GM21423 (cell line): ENCODE measurements around the gene CST6.
"Not testable (repeated sequence)": the region's sequence is repeated elsewhere in the genome, so short reads cannot be mapped to it uniquely, and the experiment has no call there.

Experiments
- ATAC-seq: cut with Tn5 transposase; IDR thresholded peaks from one replicate; pipeline ENCODE4 v1.9.1; 2021; ENCODE audit warnings: mild to moderate bottlenecking, moderate library complexity; ENCODE audit not compliant: unreplicated experiment

Gene CST6

GRCh38 chr11:66014804-66015453 is 3.1 kb downstream of the CST6 start:
- no peak for ATAC-seq

- ATAC-seq: no peak
Observed at GRCh38 chr11:66015454-66015881, 3.7 kb downstream of the CST6 start.

- no peak for ATAC-seq
Observed at GRCh38 chr11:66015936-66016792, 4.4 kb downstream of the CST6 start.

GRCh38 chr11:66016793-66017177 is 5.0 kb downstream of the CST6 start:
- ATAC-seq: no peak

GRCh38 chr11:66017321-66017720 is 5.5 kb downstream of the CST6 start:
- ATAC-seq: no peak

- ATAC-seq: no peak
Observed at GRCh38 chr11:66020212-66020611, 8.4 kb downstream of the CST6 start.

GRCh38 chr11:66020618-66021357 is 9.0 kb downstream of the CST6 start:
- no peak for ATAC-seq

GRCh38 chr11:66022401-66023185 is 10.8 kb downstream of the CST6 start:
- ATAC-seq: no peak

GRCh38 chr11:66023186-66023440 is 11.3 kb downstream of the CST6 start:
- ATAC-seq: not testable (repeated sequence)

GRCh38 chr11:66026017-66026529 is 14.3 kb downstream of the CST6 start, which contains the start of gene CATSPER1:
Gene CATSPER1 (minus strand): TSS chr11:66026479. CDS start chr11:66026379, 100 bp downstream.
- ATAC-seq: no peak

- no peak for ATAC-seq
Observed at GRCh38 chr11:66032957-66033735, 21.3 kb downstream of the CST6 start.

- ATAC-seq: no peak
Observed at GRCh38 chr11:66035653-66036333, 24.0 kb downstream of the CST6 start.

GRCh38 chr11:66036334-66036710 is 24.5 kb downstream of the CST6 start:
- ATAC-seq: no peak

- ATAC-seq: no peak
Observed at GRCh38 chr11:66037327-66037726, 25.5 kb downstream of the CST6 start.

GRCh38 chr11:66039765-66040164 is 28.0 kb downstream of the CST6 start:
- no peak for ATAC-seq

GRCh38 chr11:66042227-66042995 is 30.6 kb downstream of the CST6 start:
- no peak for ATAC-seq

- no peak for ATAC-seq
Observed at GRCh38 chr11:66042996-66043906, 31.4 kb downstream of the CST6 start.

- ATAC-seq: no peak
Observed at GRCh38 chr11:66044757-66045156, 32.9 kb downstream of the CST6 start.
